Measurements from ENCODE around the gene SNORC.

The SNORC gene

GRCh38 chr2:232882505-232883115 is 12.5 kb downstream of the SNORC start:
- no peak for DNase-seq (ENCODE audit: low read depth, low spot score)

GRCh38 chr2:232883116-232883721 is 13.2 kb downstream of the SNORC start:
- DNase-seq (ENCODE audit: low read depth, low spot score) = no peak

- DNase-seq (ENCODE audit: low read depth, low spot score) = no peak
These were observed 13.9 kb downstream of the SNORC start for GRCh38 chr2:232884001-232884421.

- no peak for DNase-seq (ENCODE audit: low read depth, low spot score)
These were observed 14.6 kb downstream of the SNORC start for GRCh38 chr2:232884549-232885263.

- no peak for DNase-seq (ENCODE audit: low read depth, low spot score)
These were observed 15.3 kb downstream of the SNORC start for GRCh38 chr2:232885264-232885961.

GRCh38 chr2:232886176-232886575 is 16.1 kb downstream of the SNORC start:
- DNase-seq (ENCODE audit: low read depth, low spot score) = no peak

- no peak for DNase-seq (ENCODE audit: low read depth, low spot score)
These were observed 16.6 kb downstream of the SNORC start for GRCh38 chr2:232886632-232887031.

GRCh38 chr2:232887171-232887850 is 17.2 kb downstream of the SNORC start:
- DNase-seq (ENCODE audit: low read depth, low spot score) = no peak

GRCh38 chr2:232888099-232888836 is 18.2 kb downstream of the SNORC start:
- no peak for DNase-seq (ENCODE audit: low read depth, low spot score)

- DNase-seq (ENCODE audit: low read depth, low spot score) = no peak
These were observed 18.9 kb downstream of the SNORC start for GRCh38 chr2:232888839-232889529.

GRCh38 chr2:232889876-232890401 is 19.9 kb downstream of the SNORC start:
- no peak for DNase-seq (ENCODE audit: low read depth, low spot score)

GRCh38 chr2:232890536-232890895 is 20.5 kb downstream of the SNORC start:
- DNase-seq (ENCODE audit: low read depth, low spot score) = no peak

GRCh38 chr2:232890896-232891601 is 21.0 kb downstream of the SNORC start:
- DNase-seq (ENCODE audit: low read depth, low spot score) = no peak

GRCh38 chr2:232891621-232892071 is 21.6 kb downstream of the SNORC start:
- no peak for DNase-seq (ENCODE audit: low read depth, low spot score)

GRCh38 chr2:232892221-232892620 is 22.2 kb downstream of the SNORC start:
- DNase-seq (ENCODE audit: low read depth, low spot score) = no peak

- no peak for DNase-seq (ENCODE audit: low read depth, low spot score)
These were observed 22.8 kb downstream of the SNORC start for GRCh38 chr2:232892843-232893242.

- no peak for DNase-seq (ENCODE audit: low read depth, low spot score)
These were observed 23.8 kb downstream of the SNORC start for GRCh38 chr2:232893834-232894233.

GRCh38 chr2:232894251-232894650 is 24.2 kb downstream of the SNORC start:
- no peak for DNase-seq (ENCODE audit: low read depth, low spot score)

GRCh38 chr2:232894746-232895145 is 24.7 kb downstream of the SNORC start:
- DNase-seq (ENCODE audit: low read depth, low spot score) = no peak

GRCh38 chr2:232896111-232896510 is 26.0 kb downstream of the SNORC start:
- no peak for DNase-seq (ENCODE audit: low read depth, low spot score)

Measured in smooth muscle cell of the brain vasculature (primary cell).